AG10803 (cell line): ENCODE results near the gene ZDHHC4.

Experiments
- DNase-seq: peaks from one replicate; pipeline ENCODE4 v3.0.0; 2010; ENCODE audit warnings: low read depth
- H3K4me3 ChIP-seq: 2 replicates; pipeline ENCODE4 v1.5.1; 2011; ENCODE audit warnings: mild to moderate bottlenecking, low read length, control low read depth
- TF ChIP-seq, protein P1 (sequence below): conservative IDR thresholded peaks from 2 replicates; pipeline ENCODE4 v1.5.1; 2011; ENCODE audit warnings: mild to moderate bottlenecking, low read length, control low read depth, inconsistent platforms

Gene ZDHHC4

DNA sequence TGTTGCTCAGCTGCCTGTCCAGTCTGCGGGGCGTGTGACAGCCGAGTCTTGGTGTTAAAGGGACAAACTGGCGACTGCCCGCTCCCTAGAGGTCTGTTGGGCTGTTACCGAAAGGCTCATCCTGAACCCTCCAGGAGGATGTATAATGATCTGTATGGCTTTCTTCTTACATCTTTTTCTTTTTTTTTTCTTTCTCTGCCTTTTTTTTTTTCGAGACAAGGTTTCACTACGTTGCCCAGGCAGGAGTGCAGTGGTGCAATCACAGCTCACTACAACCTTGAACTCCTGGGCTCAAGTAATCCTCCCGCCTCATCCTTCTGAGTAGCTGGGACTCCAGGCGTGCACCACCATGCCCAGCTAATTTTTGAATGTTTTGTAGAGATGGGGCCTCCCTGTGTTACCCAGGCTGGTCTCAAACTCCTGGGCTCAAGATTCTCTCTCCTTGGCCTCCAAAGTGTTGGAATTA is 13.4 kb downstream of the ZDHHC4 start:
- DNase-seq = no peak
- H3K4me3 ChIP-seq = peak overlapping the region; percentile 87
- TF ChIP-seq, protein P1, sequence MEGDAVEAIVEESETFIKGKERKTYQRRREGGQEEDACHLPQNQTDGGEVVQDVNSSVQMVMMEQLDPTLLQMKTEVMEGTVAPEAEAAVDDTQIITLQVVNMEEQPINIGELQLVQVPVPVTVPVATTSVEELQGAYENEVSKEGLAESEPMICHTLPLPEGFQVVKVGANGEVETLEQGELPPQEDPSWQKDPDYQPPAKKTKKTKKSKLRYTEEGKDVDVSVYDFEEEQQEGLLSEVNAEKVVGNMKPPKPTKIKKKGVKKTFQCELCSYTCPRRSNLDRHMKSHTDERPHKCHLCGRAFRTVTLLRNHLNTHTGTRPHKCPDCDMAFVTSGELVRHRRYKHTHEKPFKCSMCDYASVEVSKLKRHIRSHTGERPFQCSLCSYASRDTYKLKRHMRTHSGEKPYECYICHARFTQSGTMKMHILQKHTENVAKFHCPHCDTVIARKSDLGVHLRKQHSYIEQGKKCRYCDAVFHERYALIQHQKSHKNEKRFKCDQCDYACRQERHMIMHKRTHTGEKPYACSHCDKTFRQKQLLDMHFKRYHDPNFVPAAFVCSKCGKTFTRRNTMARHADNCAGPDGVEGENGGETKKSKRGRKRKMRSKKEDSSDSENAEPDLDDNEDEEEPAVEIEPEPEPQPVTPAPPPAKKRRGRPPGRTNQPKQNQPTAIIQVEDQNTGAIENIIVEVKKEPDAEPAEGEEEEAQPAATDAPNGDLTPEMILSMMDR = no peak

DNA sequence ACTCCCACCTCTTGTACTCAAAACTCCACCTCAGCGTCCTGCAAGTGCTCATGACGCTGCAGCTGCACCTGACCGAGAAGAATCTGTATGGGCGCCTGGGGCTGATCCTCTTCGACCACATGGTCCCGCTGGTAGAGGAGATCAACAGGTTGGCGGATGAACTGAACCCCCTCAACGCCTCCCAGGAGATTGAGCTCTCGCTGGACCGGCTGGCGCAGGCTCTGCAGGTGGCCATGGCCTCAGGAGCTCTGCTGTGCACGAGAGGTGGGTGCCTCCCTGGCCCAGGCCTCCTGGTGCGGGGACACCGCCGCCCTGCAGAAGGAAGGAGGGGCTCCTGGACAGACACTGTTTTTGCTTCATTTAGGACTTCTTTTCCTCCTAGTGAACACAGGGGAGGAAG is 22.8 kb downstream of the ZDHHC4 start:
- no peak overlapping the region for H3K4me3 ChIP-seq
- TF ChIP-seq, protein P1 = no peak
- no peak for DNase-seq

DNA sequence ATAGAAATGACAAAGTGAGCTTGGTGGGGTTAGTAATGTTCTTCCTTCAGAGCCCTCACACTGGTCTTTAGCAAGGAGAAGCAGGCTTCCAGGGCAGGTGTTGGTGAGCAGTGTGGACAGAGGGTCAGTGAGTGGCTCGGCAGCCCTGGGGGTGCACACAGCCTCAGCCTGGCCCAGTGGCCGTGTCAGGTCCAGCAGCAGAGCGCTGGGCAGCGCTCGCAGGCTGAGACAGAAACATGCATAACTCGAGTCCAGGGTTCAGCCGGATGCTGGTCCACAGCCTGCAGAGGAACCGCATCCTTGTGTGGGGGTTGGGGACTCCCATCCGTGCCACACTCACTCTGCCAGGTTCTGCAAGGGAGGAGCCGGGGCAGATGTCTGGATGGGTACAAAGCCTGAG is 27.2 kb downstream of the ZDHHC4 start:
- H3K4me3 ChIP-seq = no peak overlapping the region
- DNase-seq = no peak
- TF ChIP-seq, protein P1 = no peak

DNA sequence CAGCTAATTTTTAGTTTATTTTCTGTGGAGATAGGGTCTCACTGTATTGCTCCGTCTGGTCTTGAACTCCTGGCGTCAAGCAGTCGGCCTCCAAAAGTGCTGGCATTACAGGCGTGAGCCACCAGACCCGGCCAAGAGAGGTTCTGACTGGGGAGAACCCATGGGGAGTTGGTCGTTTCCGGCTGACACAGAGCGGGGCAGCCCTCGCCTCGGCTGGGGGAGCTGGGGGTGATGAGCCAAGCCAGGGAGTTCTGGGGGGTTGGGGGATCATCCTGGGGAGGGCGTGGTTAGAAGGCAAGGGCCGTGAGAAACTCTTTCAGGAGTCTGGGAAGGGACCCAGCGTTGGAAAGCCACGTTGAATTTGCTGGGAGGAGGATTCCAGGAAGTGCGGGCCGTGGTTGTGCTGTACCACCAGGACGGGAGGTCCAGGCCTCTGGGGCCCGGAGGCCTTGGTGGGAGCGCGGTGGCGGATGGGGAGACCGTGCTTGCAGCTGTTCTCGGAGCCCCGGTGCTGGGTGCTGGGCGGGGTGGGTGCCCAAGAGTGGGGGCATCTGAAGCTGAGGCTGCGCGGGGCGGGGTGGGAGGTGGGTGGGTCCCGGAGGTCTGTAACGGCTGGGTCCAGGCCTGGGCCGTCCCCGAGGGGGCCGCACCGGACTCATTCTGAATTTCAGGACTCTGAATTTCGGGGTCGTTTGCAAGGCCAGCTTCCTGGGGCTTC is 29.8 kb downstream of the ZDHHC4 start:
- TF ChIP-seq, protein P1 = no peak
- DNase-seq = no peak
- H3K4me3 ChIP-seq = no peak overlapping the region

DNA sequence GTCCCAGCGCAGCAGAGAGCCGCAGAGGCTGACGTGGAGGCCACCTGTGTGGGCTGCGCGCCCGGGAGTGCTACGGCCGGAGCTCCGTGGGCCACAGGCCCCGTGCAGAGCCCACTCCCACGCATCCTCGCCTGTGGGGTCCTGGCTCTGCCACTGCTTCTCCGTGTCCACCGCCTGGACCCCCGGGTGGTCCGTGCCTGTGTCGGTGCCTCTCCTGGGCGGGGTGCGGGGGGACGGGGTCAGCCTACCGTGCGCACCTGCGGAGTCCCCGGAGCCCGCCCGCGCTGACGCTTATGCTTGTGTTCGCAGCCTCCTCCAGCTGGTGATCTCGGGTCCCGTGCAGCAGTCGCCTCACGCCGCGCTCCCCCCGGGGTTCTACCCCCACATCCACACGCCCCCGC is 30.4 kb downstream of the ZDHHC4 start:
- TF ChIP-seq, protein P1 = no peak

DNA sequence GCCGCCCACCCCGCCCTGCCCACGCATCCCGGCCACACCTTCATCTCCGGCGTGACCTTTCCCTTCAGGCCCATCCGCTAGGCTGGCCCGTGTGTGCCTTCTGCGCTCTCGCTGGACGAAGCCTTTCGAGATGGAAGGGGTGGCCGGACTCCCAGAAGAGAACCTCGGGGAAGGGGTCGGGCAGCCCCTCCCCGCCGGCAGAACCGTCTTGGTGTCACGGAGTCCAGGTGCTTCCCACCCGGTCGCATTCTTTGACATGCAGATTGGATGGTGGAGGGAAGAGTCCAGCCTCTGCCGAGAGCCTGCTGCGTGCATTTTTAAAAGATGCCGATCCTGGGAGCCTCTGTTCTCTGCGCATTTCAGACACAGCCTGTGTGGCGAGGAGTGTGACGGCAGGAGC is 30.8 kb downstream of the ZDHHC4 start:
- TF ChIP-seq, protein P1 = no peak
- no peak for DNase-seq
- no peak overlapping the region for H3K4me3 ChIP-seq

More for the DNA sequence above, 30.4 kb downstream of the ZDHHC4 start:
- H3K4me3 ChIP-seq = no peak overlapping the region
- DNase-seq = no peak

DNA sequence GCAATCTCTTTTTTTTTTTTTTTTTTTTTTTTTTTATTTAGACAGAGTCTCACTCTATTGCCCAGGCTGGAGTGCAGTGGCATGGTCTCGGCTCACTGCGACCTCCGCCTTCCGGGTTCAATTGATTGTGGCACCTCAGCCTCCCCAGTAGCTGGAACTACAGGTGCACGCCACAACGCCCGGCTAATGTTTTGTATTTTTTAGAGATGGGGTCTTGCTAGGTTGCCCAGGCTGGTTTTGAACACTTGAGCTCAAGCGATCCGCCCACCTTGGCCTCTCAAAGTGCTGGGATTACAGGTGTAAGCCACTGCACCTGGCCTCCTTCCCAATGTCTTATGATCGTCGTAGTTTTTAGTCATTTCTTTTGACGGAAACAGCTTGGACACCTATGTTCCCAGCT is 31.5 kb downstream of the ZDHHC4 start:
- DNase-seq = no peak
- TF ChIP-seq, protein P1 = no peak
- H3K4me3 ChIP-seq = no peak overlapping the region
